ENCODE data around the gene ZDHHC14.
"Not testable (repeated sequence)": the region's sequence is repeated elsewhere in the genome, so short reads cannot be mapped to it uniquely, and the experiment has no call there.

ZDHHC14 gene

GRCh38 chr6:157674061-157674460 is 293.1 kb downstream of the ZDHHC14 start:
- no peak for FAIRE-seq

GRCh38 chr6:157675831-157676230 is 294.8 kb downstream of the ZDHHC14 start:
- FAIRE-seq = no peak

- FAIRE-seq = no peak
Observed at GRCh38 chr6:157676241-157676640, 295.3 kb downstream of the ZDHHC14 start.

GRCh38 chr6:157677235-157677634 is 296.2 kb downstream of the ZDHHC14 start:
- no peak for FAIRE-seq

GRCh38 chr6:157679605-157680580 is 298.9 kb downstream of the ZDHHC14 start:
- no peak for FAIRE-seq

GRCh38 chr6:157681041-157681650 is 300.2 kb downstream of the ZDHHC14 start:
- FAIRE-seq = no peak

- FAIRE-seq = no peak
Observed at GRCh38 chr6:157682856-157683481, 302.0 kb downstream of the ZDHHC14 start.

GRCh38 chr6:157683707-157684106 is 302.7 kb downstream of the ZDHHC14 start:
- FAIRE-seq = no peak

GRCh38 chr6:157684620-157685299 is 303.8 kb downstream of the ZDHHC14 start:
- FAIRE-seq = no peak

GRCh38 chr6:157685596-157686280 is 304.7 kb downstream of the ZDHHC14 start:
- FAIRE-seq = no peak

GRCh38 chr6:157688275-157688959 is 307.4 kb downstream of the ZDHHC14 start:
- no peak for FAIRE-seq

GRCh38 chr6:157688960-157689599 is 308.1 kb downstream of the ZDHHC14 start:
- no peak for FAIRE-seq

GRCh38 chr6:157689875-157690274 is 308.9 kb downstream of the ZDHHC14 start:
- FAIRE-seq = no peak

- FAIRE-seq = no peak
Observed at GRCh38 chr6:157690441-157691210, 309.6 kb downstream of the ZDHHC14 start.

GRCh38 chr6:157691621-157692020 is 310.6 kb downstream of the ZDHHC14 start:
- not testable (repeated sequence) for FAIRE-seq

- FAIRE-seq = no peak
Observed at GRCh38 chr6:157693867-157694266, 312.9 kb downstream of the ZDHHC14 start.

- no peak for FAIRE-seq
Observed at GRCh38 chr6:157695301-157696040, 314.5 kb downstream of the ZDHHC14 start.

- no peak for FAIRE-seq
Observed at GRCh38 chr6:157699777-157700636, 319.0 kb downstream of the ZDHHC14 start.

- FAIRE-seq = not testable (repeated sequence)
Observed at GRCh38 chr6:157706351-157706750, 325.4 kb downstream of the ZDHHC14 start.
